IMR-90 (cell line): Measurements from ENCODE around the gene CYTH4. TPM values are rescaled to one million over a fixed set of nuclear protein-coding genes. Genes with fewer than 3 reads are reported as not detected.

ENCODE experiments used
- ATAC-seq: fragments of 200-7000 bp; cut with Tn5 transposase; 2 replicates; pipeline ENCODE4 v1.9.1; 2020; ENCODE audit warnings: low read depth, mild to moderate bottlenecking, moderate library complexity
- BruUV-seq: library from RNA; stranded (reverse); fragments of 400-500 nt; replicated peaks from 2 replicates; lab custom pipeline; 2021; lab: Mats Ljungman, UMichigan
- CTCF ChIA-PET: fragments of 300-600 bp; formaldehyde crosslinking; extraction: SDS; loops from one replicate; lab custom pipeline; 2021; ENCODE audit warnings: antibody characterized with exemption; lab: Yijun Ruan, JAX
- POLR2A ChIA-PET: fragments of 300-600 bp; sonication (Branson Sonifier 250); formaldehyde crosslinking; loops from one replicate; lab custom pipeline; 2022; ENCODE audit warnings: antibody characterized with exemption; ENCODE audit not compliant: unreplicated experiment; lab: Charles Lee
- DNase-seq: peaks from one replicate; pipeline ENCODE4 v3.0.0; 2013
- H2AFZ ChIP-seq: replicated peaks from 2 replicates; pipeline ENCODE3; 2013; ENCODE audit warnings: low read length, mild to moderate bottlenecking; ENCODE audit not compliant: poor library complexity
- H2AK5ac ChIP-seq: 2 replicates; pipeline ENCODE4 v1.6.1; 2013; ENCODE audit warnings: low read depth, low read length, inconsistent platforms
- H2AK9ac ChIP-seq: replicated peaks from 2 replicates; pipeline ENCODE3; 2013; ENCODE audit warnings: mild to moderate bottlenecking, low read depth, low read length, moderate library complexity; ENCODE audit not compliant: poor library complexity
- H2BK120ac ChIP-seq: 2 replicates; pipeline ENCODE4 v1.6.1; 2013; ENCODE audit warnings: low read depth, low read length, inconsistent platforms
- H2BK15ac ChIP-seq: 3 replicates; pipeline ENCODE4 v1.6.1; 2013; ENCODE audit warnings: low read depth, low read length, inconsistent platforms
- H2BK20ac ChIP-seq: 2 replicates; pipeline ENCODE4 v1.6.1; 2013; ENCODE audit warnings: low read depth, mild to moderate bottlenecking, inconsistent platforms, low read length, moderate library complexity
- H2BK5ac ChIP-seq: 2 replicates; pipeline ENCODE4 v1.6.1; 2013; ENCODE audit warnings: mild to moderate bottlenecking, low read depth, low read length, inconsistent platforms; ENCODE audit not compliant: poor library complexity, severe bottlenecking
- H3K14ac ChIP-seq: replicated peaks from 2 replicates; pipeline ENCODE4 v1.6.1; 2013; ENCODE audit warnings: low read depth, low read length, inconsistent platforms
- H3K18ac ChIP-seq: 2 replicates; pipeline ENCODE4 v1.6.1; 2013; ENCODE audit warnings: low read depth, low read length, control low read depth
- H3K23ac ChIP-seq: 2 replicates; pipeline ENCODE4 v1.6.1; 2013; ENCODE audit warnings: low read depth, low read length, inconsistent platforms
- H3K27ac ChIP-seq: 2 replicates; pipeline ENCODE4 v1.5.1; 2013; ENCODE audit warnings: mild to moderate bottlenecking, control low read depth, low read length; ENCODE audit not compliant: insufficient read depth
- H3K27me3 ChIP-seq: 2 replicates; pipeline ENCODE4 v1.6.1; 2013; ENCODE audit warnings: low read length; ENCODE audit not compliant: control insufficient read depth, insufficient read depth
- H3K36me3 ChIP-seq: 2 replicates; pipeline ENCODE4 v1.6.1; 2013; ENCODE audit warnings: low read length, mixed read lengths; ENCODE audit not compliant: control insufficient read depth, insufficient read depth
- H3K4ac ChIP-seq: 2 replicates; pipeline ENCODE4 v1.6.1; 2013; ENCODE audit warnings: low read depth, low read length, inconsistent platforms
- H3K4me1 ChIP-seq: 2 replicates; pipeline ENCODE4 v1.6.1; 2013; ENCODE audit warnings: low read length, mixed read lengths; ENCODE audit not compliant: control insufficient read depth, insufficient read depth
- H3K4me2 ChIP-seq: 2 replicates; pipeline ENCODE4 v1.6.1; 2013; ENCODE audit warnings: low read depth, mild to moderate bottlenecking, control low read depth, low read length, moderate library complexity
- H3K4me3 ChIP-seq: 2 replicates; pipeline ENCODE4 v1.5.1; 2013; ENCODE audit warnings: low read depth, mild to moderate bottlenecking, control low read depth, low read length, moderate library complexity; ENCODE audit not compliant: insufficient read depth
- H3K56ac ChIP-seq: 2 replicates; pipeline ENCODE4 v1.6.1; 2013; ENCODE audit warnings: low read length, inconsistent platforms; ENCODE audit not compliant: insufficient read depth; ENCODE audit errors: extremely low read depth
- H3K79me1 ChIP-seq, 2 experiments: 2 replicates each; pipeline ENCODE4 v1.6.1; 2013; ENCODE audit warnings: low read length in 2 of 2, inconsistent platforms in 1 of 2, low read depth in 1 of 2
- H3K9ac ChIP-seq: 2 replicates; pipeline ENCODE4 v1.6.1; 2013; ENCODE audit warnings: low read depth, low read length, control low read depth
- H3K9me1 ChIP-seq: 2 replicates; pipeline ENCODE4 v1.6.1; 2013; ENCODE audit warnings: low read length, inconsistent platforms; ENCODE audit not compliant: insufficient read depth
- H3K9me3 ChIP-seq: 2 replicates; pipeline ENCODE4 v1.6.1; 2013; ENCODE audit warnings: low read length; ENCODE audit not compliant: control insufficient read depth, insufficient read depth
- H4K20me1 ChIP-seq: 2 replicates; pipeline ENCODE4 v1.6.1; 2013; ENCODE audit warnings: low read length, inconsistent platforms; ENCODE audit not compliant: insufficient read depth
- H4K5ac ChIP-seq: 2 replicates; pipeline ENCODE4 v1.6.1; 2013; ENCODE audit warnings: mild to moderate bottlenecking, low read depth, low read length, control low read depth
- H4K8ac ChIP-seq, 2 experiments: 2 replicates each; pipeline ENCODE4 v1.6.1; 2013; ENCODE audit warnings: low read depth in 2 of 2, low read length in 2 of 2, control low read depth in 1 of 2, inconsistent platforms in 1 of 2
- H4K91ac ChIP-seq: 2 replicates; pipeline ENCODE4 v1.6.1; 2013; ENCODE audit warnings: low read depth, low read length, inconsistent platforms; ENCODE audit not compliant: insufficient read depth
- BHLHE40 ChIP-seq: fragments of 150-350 bp; IDR thresholded peaks from 2 replicates; pipeline ENCODE4 v1.6.1; 2016; ENCODE audit warnings: mild to moderate bottlenecking, low read depth, low read length
- CEBPB ChIP-seq: IDR thresholded peaks from 2 replicates; pipeline ENCODE4 v1.6.1; 2012; ENCODE audit warnings: low read depth, low read length, improper control_type of control experiment
- CHD1 ChIP-seq: IDR thresholded peaks from 2 replicates; pipeline ENCODE4 v1.6.1; 2012; ENCODE audit warnings: low read depth, low read length, improper control_type of control experiment
- MAZ ChIP-seq: IDR thresholded peaks from 2 replicates; pipeline ENCODE4 v1.6.1; 2012; ENCODE audit warnings: low read depth, mild to moderate bottlenecking, low read length, improper control_type of control experiment, moderate library complexity, borderline replicate concordance
- MXI1 ChIP-seq: IDR thresholded peaks from 2 replicates; pipeline ENCODE4 v1.6.1; 2012; ENCODE audit warnings: low read depth, mild to moderate bottlenecking, low read length, moderate library complexity, borderline replicate concordance
- RAD21 ChIP-seq: IDR thresholded peaks from 2 replicates; pipeline ENCODE4 v1.6.1; 2012; ENCODE audit warnings: low read length, improper control_type of control experiment
- WGBS, 2 experiments: methylation state at CpG; one replicate each; pipeline versions ENCODE4 v1.1.5 to v1.1.7; 2013; ENCODE audit warnings: missing lambda C conversion rate in 2 of 2; ENCODE audit not compliant: insufficient read length in 1 of 2; ENCODE audit errors: extremely low coverage in 2 of 2; 5-methylcytosine and 5-hydroxymethylcytosine counted together
- dilution Hi-C: fragments of 300-500 bp; cut with HindIII; formaldehyde crosslinking; loops from one replicate; pipeline ENCODE4 v1.14.3; 2018; ENCODE audit warnings: low sequenced_read_pairs; ENCODE audit not compliant: unreplicated experiment
- in situ Hi-C: fragments of 300-500 bp; cut with MboI; formaldehyde crosslinking; loops from 3 replicates; pipeline ENCODE4 v1.14.3; 2019; ENCODE audit warnings: low sequenced_read_pairs, inconsistent platforms, mixed read lengths
- intact Hi-C: fragments of 100-400 bp; cut with micrococcal nuclease; formaldehyde crosslinking; loops from 2 replicates; pipeline ENCODE4 v1.10.0; 2022
- polyA plus RNA-seq, 3 experiments: library from polyadenylated mRNA; depleted of rRNA; stranded (reverse); fragments of >200 nt; gene quantifications; 2 replicates each; pipeline ENCODE4 v1.2.3, GENCODE V29; 2012; ENCODE audit warnings: low replicate concordance in 1 of 3
- total RNA-seq: library from RNA; depleted of rRNA; stranded (reverse); fragments of >200 nt; gene quantifications from 2 replicates; pipeline ENCODE4 v1.2.3, GENCODE V29; 2012
- TF ChIP-seq, protein P1 (sequence below): fragments of 150-350 bp; IDR thresholded peaks from 2 replicates; pipeline ENCODE4 v1.6.1; 2016; ENCODE audit warnings: low read depth, mild to moderate bottlenecking, low read length, moderate library complexity, borderline replicate concordance

The CYTH4 gene
- total and polyA plus RNA-seq, 2 of the 4 experiments (the other 2 are of a cell fraction): 0.36 to 0.55 TPM

- Histone ChIP-seq H3K4me3 (no peak overlapping the region), H4K5ac (no peak overlapping the region), H3K56ac (no peak overlapping the region), H3K27ac (no peak overlapping the region), H3K4me2 (no peak overlapping the region), H3K14ac (no peak overlapping the region), H2BK5ac (no peak overlapping the region), H2BK120ac (peak overlapping the region; percentile 81), H3K4me1 (peaks cover 12% of the 10 kb centered on the region), H3K23ac (no peak overlapping the region), H3K36me3 (no peaks in the 10 kb centered on the region), H2BK20ac (peak overlapping the region; percentile 55; the same call in 1 of the 2 replicates), H3K9me1 (peaks cover 8% of the 10 kb centered on the region), H3K4ac (peak overlapping the region; percentile 53), H2AK9ac (peak overlapping the region; percentile 72), H2AK5ac (peak overlapping the region; percentile 91; the same call in 1 of the 2 replicates), H2AFZ (peak overlapping the region; percentile 76), H3K18ac (no peak overlapping the region), H4K8ac (no peak overlapping the region; a peak in 1 of 4 replicates), H3K79me1 (no peaks in the 10 kb centered on the region), H4K91ac (no peak overlapping the region), H3K9ac (no peak overlapping the region), H2BK15ac (peak overlapping the region; percentile 21; the same call in 1 of the 3 replicates), H4K20me1 (no peaks in the 10 kb centered on the region), H3K27me3 (peaks cover 14% of the 10 kb centered on the region), H3K9me3 (no peaks in the 10 kb centered on the region)
- no peak for ATAC-seq
- no peak for DNase-seq
- WGBS, 2 experiments: 81% methylated on average over 3 of the region's 17 CpGs; no CpG with 5 or more reads in 1 of the 2 experiments
- no peak for TF ChIP-seq CHD1
- no peak for TF ChIP-seq MXI1
- TF ChIP-seq, protein P1, sequence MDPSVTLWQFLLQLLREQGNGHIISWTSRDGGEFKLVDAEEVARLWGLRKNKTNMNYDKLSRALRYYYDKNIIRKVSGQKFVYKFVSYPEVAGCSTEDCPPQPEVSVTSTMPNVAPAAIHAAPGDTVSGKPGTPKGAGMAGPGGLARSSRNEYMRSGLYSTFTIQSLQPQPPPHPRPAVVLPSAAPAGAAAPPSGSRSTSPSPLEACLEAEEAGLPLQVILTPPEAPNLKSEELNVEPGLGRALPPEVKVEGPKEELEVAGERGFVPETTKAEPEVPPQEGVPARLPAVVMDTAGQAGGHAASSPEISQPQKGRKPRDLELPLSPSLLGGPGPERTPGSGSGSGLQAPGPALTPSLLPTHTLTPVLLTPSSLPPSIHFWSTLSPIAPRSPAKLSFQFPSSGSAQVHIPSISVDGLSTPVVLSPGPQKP: no peak
- no peak for TF ChIP-seq CEBPB
- no peak for TF ChIP-seq RAD21
- no peak for TF ChIP-seq BHLHE40
- TF ChIP-seq MAZ: no peak
- intact Hi-C loops: no loop called here
- in situ Hi-C loops: no loop called here
- BruUV-seq: no TSS peak
- POLR2A ChIA-PET: no interaction called here
- dilution Hi-C loops: no loop called here
- CTCF ChIA-PET: no interaction called here
Measured at GRCh38 chr22:37343863-37344734, 61.8 kb downstream of the CYTH4 start.
